ENCODE data around the gene RNF157.

Gene RNF157

GRCh38 chr17:76102944-76103273 is 137.4 kb downstream of the RNF157 start:
- peak overlapping the region; percentile 99 to 100 (median 99) for H3K27ac Mint-ChIP-seq
- H3K9me3 Mint-ChIP-seq, result no peaks in the 10 kb centered on the region
- H3K4me1 Mint-ChIP-seq, result peaks cover 24% of the 10 kb centered on the region
- peaks cover 33% of the 10 kb centered on the region for H3K36me3 Mint-ChIP-seq (ENCODE audit: low read depth)
- peak overlapping the region; percentile 94 to 95 (median 95) for H3K4me3 Mint-ChIP-seq
- peaks cover 4% of the 10 kb centered on the region for H3K27me3 Mint-ChIP-seq (ENCODE audit: low read depth)
- no peak for TF ChIP-seq CTCF (IDR thresholded peaks at IDR 0.05; ENCODE audit: unreplicated experiment in 3 of 3)

- no peak overlapping the region for H3K4me3 Mint-ChIP-seq
- no peaks in the 10 kb centered on the region for H3K27me3 Mint-ChIP-seq (ENCODE audit: low read depth)
- peaks cover 3% of the 10 kb centered on the region for H3K4me1 Mint-ChIP-seq
- no peaks in the 10 kb centered on the region for H3K9me3 Mint-ChIP-seq
- no peak for TF ChIP-seq CTCF (IDR thresholded peaks at IDR 0.05; ENCODE audit: unreplicated experiment in 3 of 3)
- H3K36me3 Mint-ChIP-seq (ENCODE audit: low read depth), result peaks cover 62% of the 10 kb centered on the region
- H3K27ac Mint-ChIP-seq, result no peak overlapping the region
These were observed 142.5 kb downstream of the RNF157 start for GRCh38 chr17:76097716-76098295.

GRCh38 chr17:76095943-76096342 is 144.3 kb downstream of the RNF157 start:
- H3K36me3 Mint-ChIP-seq (ENCODE audit: low read depth), result peaks cover 61% of the 10 kb centered on the region
- H3K9me3 Mint-ChIP-seq, result no peaks in the 10 kb centered on the region
- H3K27me3 Mint-ChIP-seq (ENCODE audit: low read depth), result no peaks in the 10 kb centered on the region
- TF ChIP-seq CTCF (IDR thresholded peaks at IDR 0.05; ENCODE audit: unreplicated experiment in 3 of 3), result no peak
- no peaks in the 10 kb centered on the region for H3K4me1 Mint-ChIP-seq
- H3K27ac Mint-ChIP-seq, result no peak overlapping the region
- H3K4me3 Mint-ChIP-seq, result no peak overlapping the region

- Mint-ChIP-seq H3K27me3 (ENCODE audit: low read depth) (no peaks in the 10 kb centered on the region), H3K9me3 (no peaks in the 10 kb centered on the region), H3K4me3 (no peak overlapping the region), H3K4me1 (no peaks in the 10 kb centered on the region), H3K27ac (no peak overlapping the region), H3K36me3 (ENCODE audit: low read depth) (peaks cover 54% of the 10 kb centered on the region)
- no peak for TF ChIP-seq CTCF (IDR thresholded peaks at IDR 0.05; ENCODE audit: unreplicated experiment in 3 of 3)
These were observed 146.2 kb downstream of the RNF157 start for GRCh38 chr17:76094046-76094445.

- Mint-ChIP-seq H3K4me3 (no peak overlapping the region), H3K27me3 (ENCODE audit: low read depth) (no peaks in the 10 kb centered on the region), H3K9me3 (no peaks in the 10 kb centered on the region), H3K27ac (no peak overlapping the region), H3K4me1 (no peaks in the 10 kb centered on the region), H3K36me3 (ENCODE audit: low read depth) (peaks cover 52% of the 10 kb centered on the region)
- TF ChIP-seq CTCF (IDR thresholded peaks at IDR 0.05; ENCODE audit: unreplicated experiment in 3 of 3), result no peak
These were observed 147.5 kb downstream of the RNF157 start for GRCh38 chr17:76092526-76093413.
